HEK293 (cell line): ENCODE measurements around the gene PLCL1.

Experiments
- CTCF ChIA-PET: fragments of 350-600 bp; formaldehyde crosslinking; extraction: SDS; loops from one replicate; lab custom pipeline; 2021; ENCODE audit warnings: antibody characterized with exemption; lab: Yijun Ruan, JAX
- POLR2A ChIA-PET: fragments of 300-600 bp; formaldehyde crosslinking; extraction: SDS; loops from one replicate; lab custom pipeline; 2020; ENCODE audit warnings: antibody characterized with exemption, inconsistent platforms; lab: Yijun Ruan, JAX
- H3K27ac ChIP-seq: fragments of 200-500 bp; sonication (Bioruptor generic); 2 replicates; pipeline ENCODE4 v1.5.1; 2014; ENCODE audit warnings: low read depth, low read length, control low read depth, inconsistent platforms; ENCODE audit errors: extremely low read depth
- H3K36me3 ChIP-seq, 2 experiments: fragments of 200-500 bp in 1 of 2; sonication (Bioruptor generic) in 1 of 2; 1 replicate in 1 of 2; 2 replicates in 1 of 2; pipeline ENCODE4 v1.5.1; 2014 to 2017; ENCODE audit warnings: inconsistent platforms in 2 of 2, low read length in 2 of 2; ENCODE audit not compliant: control insufficient read depth in 2 of 2, insufficient read depth in 1 of 2
- H3K4me1 ChIP-seq: fragments of 200-500 bp; sonication (Bioruptor generic); 2 replicates; pipeline ENCODE4 v1.5.1; 2014; ENCODE audit warnings: mild to moderate bottlenecking, low read length, inconsistent platforms; ENCODE audit not compliant: control insufficient read depth, insufficient read depth
- H3K4me3 ChIP-seq: 2 replicates; pipeline ENCODE4 v1.5.1; 2011; ENCODE audit warnings: low read depth, mild to moderate bottlenecking, control low read depth, low read length, moderate library complexity
- H3K9me3 ChIP-seq: fragments of 200-500 bp; sonication (Bioruptor generic); 2 replicates; pipeline ENCODE4 v1.5.1; 2014; ENCODE audit warnings: low read depth, low read length, inconsistent platforms; ENCODE audit not compliant: control insufficient read depth, insufficient read depth
- GLI4 ChIP-seq: fragments of 450-650 bp; formaldehyde crosslinking; IDR thresholded peaks from 2 replicates; pipeline ENCODE4 v1.5.1; 2016; ENCODE audit warnings: missing biosample characterization, missing genetic modification characterization
- HOXD13 ChIP-seq: sonication (generic); formaldehyde crosslinking; IDR thresholded peaks from 2 replicates; pipeline ENCODE4 v1.8.0; 2022; ENCODE audit warnings: missing genetic modification reagents, borderline replicate concordance
- KLF10 ChIP-seq: fragments of 450-650 bp; IDR thresholded peaks from 2 replicates; pipeline ENCODE4 v1.5.1; 2018; ENCODE audit warnings: missing biosample characterization, mild to moderate bottlenecking, missing genetic modification characterization
- KLF9 ChIP-seq: fragments of 450-650 bp; formaldehyde crosslinking; IDR thresholded peaks from 2 replicates; pipeline ENCODE4 v1.5.1; 2016; ENCODE audit warnings: missing biosample characterization, missing genetic modification characterization, low read depth
- OSR2 ChIP-seq: fragments of 450-650 bp; formaldehyde crosslinking; IDR thresholded peaks from 2 replicates; pipeline ENCODE4 v1.5.1; 2016; ENCODE audit warnings: missing biosample characterization, missing genetic modification characterization
- YY1 ChIP-seq: fragments of 450-650 bp; formaldehyde crosslinking; IDR thresholded peaks from 2 replicates; pipeline ENCODE4 v1.5.1; 2018; ENCODE audit warnings: missing biosample characterization, missing genetic modification characterization
- ZBTB21 ChIP-seq: fragments of 450-650 bp; formaldehyde crosslinking; IDR thresholded peaks from 2 replicates; pipeline ENCODE4 v1.5.1; 2017; ENCODE audit warnings: missing biosample characterization, missing genetic modification characterization
- ZFP69B ChIP-seq: fragments of 450-650 bp; formaldehyde crosslinking; IDR thresholded peaks from 2 replicates; pipeline ENCODE4 v1.5.1; 2016; ENCODE audit warnings: missing biosample characterization, missing genetic modification characterization
- ZNF155 ChIP-seq: fragments of 450-650 bp; formaldehyde crosslinking; IDR thresholded peaks from 2 replicates; pipeline ENCODE4 v1.5.1; 2016; ENCODE audit warnings: missing biosample characterization, missing genetic modification characterization
- ZNF23 ChIP-seq: fragments of 450-650 bp; formaldehyde crosslinking; IDR thresholded peaks from 2 replicates; pipeline ENCODE4 v1.5.1; 2016; ENCODE audit warnings: missing biosample characterization, missing genetic modification characterization, borderline replicate concordance
- ZNF239 ChIP-seq: fragments of 450-650 bp; formaldehyde crosslinking; IDR thresholded peaks from 2 replicates; pipeline ENCODE4 v1.5.1; 2016; ENCODE audit warnings: missing biosample characterization, missing genetic modification characterization
- ZNF37A ChIP-seq: fragments of 450-650 bp; IDR thresholded peaks from 2 replicates; pipeline ENCODE4 v1.5.1; 2018; ENCODE audit warnings: missing biosample characterization, missing genetic modification characterization
- ZNF404 ChIP-seq: fragments of 450-650 bp; formaldehyde crosslinking; IDR thresholded peaks from 2 replicates; pipeline ENCODE4 v1.5.1; 2017; ENCODE audit warnings: missing biosample characterization, missing genetic modification characterization
- ZNF610 ChIP-seq: fragments of 450-650 bp; formaldehyde crosslinking; IDR thresholded peaks from 2 replicates; pipeline ENCODE4 v1.5.1; 2016; ENCODE audit warnings: missing biosample characterization, missing genetic modification characterization, borderline replicate concordance
- ZNF747 ChIP-seq: fragments of 450-650 bp; formaldehyde crosslinking; IDR thresholded peaks from 2 replicates; pipeline ENCODE4 v1.5.1; 2016; ENCODE audit warnings: missing biosample characterization, missing genetic modification characterization
- ZNF777 ChIP-seq: fragments of 450-650 bp; formaldehyde crosslinking; IDR thresholded peaks from 2 replicates; pipeline ENCODE4 v1.5.1; 2017; ENCODE audit warnings: missing biosample characterization, missing genetic modification characterization, borderline replicate concordance
- ZNF785 ChIP-seq: fragments of 450-650 bp; formaldehyde crosslinking; IDR thresholded peaks from 2 replicates; pipeline ENCODE4 v1.5.1; 2016; ENCODE audit warnings: missing biosample characterization, missing genetic modification characterization
- ZNF837 ChIP-seq: fragments of 450-650 bp; formaldehyde crosslinking; IDR thresholded peaks from 2 replicates; pipeline ENCODE4 v1.5.1; 2016; ENCODE audit warnings: missing biosample characterization, missing genetic modification characterization
- ZSCAN16 ChIP-seq: fragments of 450-650 bp; formaldehyde crosslinking; IDR thresholded peaks from 2 replicates; pipeline ENCODE4 v1.5.1; 2016; ENCODE audit warnings: missing biosample characterization, missing genetic modification characterization
- ZSCAN23 ChIP-seq: fragments of 450-650 bp; formaldehyde crosslinking; IDR thresholded peaks from 2 replicates; pipeline ENCODE4 v1.5.1; 2016; ENCODE audit warnings: missing biosample characterization, missing genetic modification characterization
- TF ChIP-seq, protein P1 (sequence below): fragments of 450-650 bp; formaldehyde crosslinking; IDR thresholded peaks from 2 replicates; pipeline ENCODE4 v1.5.1; 2016; ENCODE audit warnings: missing biosample characterization, missing genetic modification characterization
- TF ChIP-seq, protein P2 (sequence below): fragments of 450-650 bp; formaldehyde crosslinking; IDR thresholded peaks from 2 replicates; pipeline ENCODE4 v1.5.1; 2016; ENCODE audit warnings: missing biosample characterization, missing genetic modification characterization

Gene PLCL1

DNA sequence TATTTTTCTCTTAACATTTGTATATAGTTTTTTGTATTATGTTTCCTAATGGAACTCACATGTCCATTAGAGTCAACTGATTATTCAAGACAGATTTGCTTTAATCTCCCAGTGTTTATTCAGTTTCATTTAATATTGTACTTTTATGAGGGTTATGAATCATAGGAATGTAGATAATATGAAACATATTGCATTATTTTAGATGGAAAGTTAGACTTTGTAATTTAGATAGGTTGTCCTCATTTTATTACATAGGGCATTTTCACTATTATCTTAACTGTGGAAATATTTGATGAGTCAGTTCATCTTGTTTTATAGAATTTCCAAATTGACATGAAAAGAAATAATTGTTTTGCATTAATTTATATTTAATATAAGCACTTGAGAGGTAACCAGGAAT is 240.8 kb downstream of the PLCL1 start:
- H3K4me3 ChIP-seq = no peak overlapping the region
- TF ChIP-seq ZBTB21 (no peak), ZSCAN16 (tag by site-specific recombination) (no peak), ZFP69B (no peak)
- TF ChIP-seq, all 188 proteins: peak for 0
- Histone ChIP-seq H3K9me3 (no peaks in the 10 kb centered on the region), H3K4me1 (no peaks in the 10 kb centered on the region), H3K27ac (no peak overlapping the region), H3K36me3 (no peaks in the 10 kb centered on the region)
- ChIA-PET POLR2A (no interaction called here), CTCF (interaction anchor here (1.0 kb wide), 1 partner anchor 232 kb away, joined by 4 read pairs; no protein-coding TSS in a partner anchor)

DNA sequence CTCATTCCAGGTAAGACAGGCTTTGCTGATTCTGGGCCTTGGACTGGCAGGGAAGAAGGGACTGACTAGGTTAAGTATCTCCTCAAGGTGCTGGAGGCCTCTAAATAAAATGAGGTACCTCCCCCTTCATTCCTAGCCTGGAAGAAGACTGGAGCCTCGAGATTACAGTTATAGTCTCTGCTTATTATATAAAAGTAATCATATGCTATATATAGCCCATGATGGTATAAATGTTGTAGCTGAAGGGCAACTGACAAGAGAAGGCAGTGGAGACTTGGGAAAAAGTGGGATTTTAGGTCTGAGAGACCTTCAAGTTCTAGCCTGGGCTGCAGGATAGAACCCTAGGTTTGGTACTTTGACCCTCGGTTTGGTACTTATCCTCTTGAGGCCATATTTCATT is 248.3 kb downstream of the PLCL1 start:
- no peak overlapping the region for H3K4me3 ChIP-seq
- H3K4me1 ChIP-seq = no peaks in the 10 kb centered on the region
- no peak overlapping the region for H3K27ac ChIP-seq
- TF ChIP-seq ZNF747 (tag by site-specific recombination) (no peak), ZNF23 (tag by site-specific recombination) (no peak), ZSCAN16 (tag by site-specific recombination) (no peak), OSR2 (tag by site-specific recombination) (no peak), ZNF837 (tag by site-specific recombination) (no peak), ZNF777 (tag by site-specific recombination) (no peak), KLF9 (tag by site-specific recombination) (no peak), ZNF785 (tag by site-specific recombination) (no peak), GLI4 (no peak), ZNF610 (no peak), YY1 (no peak), ZNF37A (tag by site-specific recombination) (no peak), ZNF239 (no peak), ZSCAN23 (tag by site-specific recombination) (no peak), KLF10 (tag by site-specific recombination) (no peak), ZNF155 (no peak), HOXD13 (CRISPR knock-in tag) (no peak), ZNF404 (tag by site-specific recombination) (no peak)
- TF ChIP-seq, protein P1, sequence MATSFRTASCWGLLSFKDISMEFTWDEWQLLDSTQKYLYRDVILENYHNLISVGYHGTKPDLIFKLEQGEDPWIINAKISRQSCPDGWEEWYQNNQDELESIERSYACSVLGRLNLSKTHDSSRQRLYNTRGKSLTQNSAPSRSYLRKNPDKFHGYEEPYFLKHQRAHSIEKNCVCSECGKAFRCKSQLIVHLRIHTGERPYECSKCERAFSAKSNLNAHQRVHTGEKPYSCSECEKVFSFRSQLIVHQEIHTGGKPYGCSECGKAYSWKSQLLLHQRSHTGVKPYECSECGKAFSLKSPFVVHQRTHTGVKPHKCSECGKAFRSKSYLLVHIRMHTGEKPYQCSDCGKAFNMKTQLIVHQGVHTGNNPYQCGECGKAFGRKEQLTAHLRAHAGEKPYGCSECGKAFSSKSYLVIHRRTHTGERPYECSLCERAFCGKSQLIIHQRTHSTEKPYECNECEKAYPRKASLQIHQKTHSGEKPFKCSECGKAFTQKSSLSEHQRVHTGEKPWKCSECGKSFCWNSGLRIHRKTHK (tag by site-specific recombination) = no peak
- TF ChIP-seq, protein P2, sequence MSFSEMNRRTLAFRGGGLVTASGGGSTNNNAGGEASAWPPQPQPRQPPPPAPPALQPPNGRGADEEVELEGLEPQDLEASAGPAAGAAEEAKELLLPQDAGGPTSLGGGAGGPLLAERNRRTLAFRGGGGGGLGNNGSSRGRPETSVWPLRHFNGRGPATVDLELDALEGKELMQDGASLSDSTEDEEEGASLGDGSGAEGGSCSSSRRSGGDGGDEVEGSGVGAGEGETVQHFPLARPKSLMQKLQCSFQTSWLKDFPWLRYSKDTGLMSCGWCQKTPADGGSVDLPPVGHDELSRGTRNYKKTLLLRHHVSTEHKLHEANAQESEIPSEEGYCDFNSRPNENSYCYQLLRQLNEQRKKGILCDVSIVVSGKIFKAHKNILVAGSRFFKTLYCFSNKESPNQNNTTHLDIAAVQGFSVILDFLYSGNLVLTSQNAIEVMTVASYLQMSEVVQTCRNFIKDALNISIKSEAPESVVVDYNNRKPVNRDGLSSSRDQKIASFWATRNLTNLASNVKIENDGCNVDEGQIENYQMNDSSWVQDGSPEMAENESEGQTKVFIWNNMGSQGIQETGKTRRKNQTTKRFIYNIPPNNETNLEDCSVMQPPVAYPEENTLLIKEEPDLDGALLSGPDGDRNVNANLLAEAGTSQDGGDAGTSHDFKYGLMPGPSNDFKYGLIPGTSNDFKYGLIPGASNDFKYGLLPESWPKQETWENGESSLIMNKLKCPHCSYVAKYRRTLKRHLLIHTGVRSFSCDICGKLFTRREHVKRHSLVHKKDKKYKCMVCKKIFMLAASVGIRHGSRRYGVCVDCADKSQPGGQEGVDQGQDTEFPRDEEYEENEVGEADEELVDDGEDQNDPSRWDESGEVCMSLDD (tag by site-specific recombination) = no peak
- no peaks in the 10 kb centered on the region for H3K9me3 ChIP-seq
- ChIA-PET CTCF (interaction anchor here (0.7 to 1.3 kb wide), 4 partner anchors 25 to 243 kb away, joined by 3 to 5 read pairs (median 4); no protein-coding TSS in a partner anchor), POLR2A (no interaction called here)
- no peaks in the 10 kb centered on the region for H3K36me3 ChIP-seq
